GM04504 (cell line): ENCODE results near the gene RPA1.

Source experiments
- DNase-seq: peaks from one replicate; pipeline ENCODE4 v3.0.0-alpha.2; 2012; ENCODE audit warnings: low read depth

The RPA1 gene

GRCh38 chr17:1942666-1943435, 113.0 kb downstream of the RPA1 start:
- DNase-seq, result no peak

- DNase-seq, result no peak
Observed at GRCh38 chr17:1943436-1943831, 113.6 kb downstream of the RPA1 start.

- DNase-seq, result no peak
Observed at GRCh38 chr17:1945621-1946020, 115.8 kb downstream of the RPA1 start.

GRCh38 chr17:1946021-1946932, 116.5 kb downstream of the RPA1 start:
- DNase-seq, result no peak

- no peak for DNase-seq
Observed at GRCh38 chr17:1947229-1947742, 117.5 kb downstream of the RPA1 start.

GRCh38 chr17:1947743-1948516, 118.1 kb downstream of the RPA1 start:
- DNase-seq, result no peak

GRCh38 chr17:1948517-1948825, 118.7 kb downstream of the RPA1 start:
- DNase-seq, result no peak
